OCI-LY7 (cell line): ENCODE data around the gene MED26.

Source experiments
- EZH2phosphoT487 ChIP-seq: fragments of 200-600 bp; sonication (generic); IDR thresholded peaks from 2 replicates; pipeline ENCODE4 v1.6.1; 2018; ENCODE audit warnings: low read depth, borderline replicate concordance, mild to moderate bottlenecking, mixed run types, antibody characterized with exemption, low read length, moderate library complexity, mixed read lengths
- TF ChIP-seq, protein P1 (sequence below): fragments of 200-600 bp; sonication (generic); conservative IDR thresholded peaks from 2 replicates; pipeline ENCODE4 v1.5.1; 2014; ENCODE audit warnings: mild to moderate bottlenecking, antibody characterized with exemption, low read length, moderate library complexity, mixed read lengths

DNA sequence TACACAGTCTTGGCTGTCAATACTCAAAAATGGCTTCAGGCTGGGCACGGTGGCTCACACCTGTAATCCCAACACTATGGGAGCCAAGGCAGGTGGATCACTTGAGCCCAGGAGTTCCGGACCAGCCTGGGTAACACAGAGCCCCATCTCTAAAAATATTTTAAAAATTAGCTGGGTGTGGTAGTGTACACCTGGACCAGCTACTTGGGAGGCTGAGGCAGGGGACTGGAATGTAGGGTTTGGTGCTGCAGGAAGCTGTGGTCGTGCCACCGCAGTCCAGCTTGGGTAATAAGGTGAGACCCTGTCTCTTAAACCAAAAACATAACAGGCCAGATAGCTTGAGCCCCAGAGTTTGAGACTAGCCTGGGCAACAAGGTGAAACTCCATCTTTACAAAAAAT is 79.0 kb downstream of the MED26 start:
- TF ChIP-seq, protein P1, sequence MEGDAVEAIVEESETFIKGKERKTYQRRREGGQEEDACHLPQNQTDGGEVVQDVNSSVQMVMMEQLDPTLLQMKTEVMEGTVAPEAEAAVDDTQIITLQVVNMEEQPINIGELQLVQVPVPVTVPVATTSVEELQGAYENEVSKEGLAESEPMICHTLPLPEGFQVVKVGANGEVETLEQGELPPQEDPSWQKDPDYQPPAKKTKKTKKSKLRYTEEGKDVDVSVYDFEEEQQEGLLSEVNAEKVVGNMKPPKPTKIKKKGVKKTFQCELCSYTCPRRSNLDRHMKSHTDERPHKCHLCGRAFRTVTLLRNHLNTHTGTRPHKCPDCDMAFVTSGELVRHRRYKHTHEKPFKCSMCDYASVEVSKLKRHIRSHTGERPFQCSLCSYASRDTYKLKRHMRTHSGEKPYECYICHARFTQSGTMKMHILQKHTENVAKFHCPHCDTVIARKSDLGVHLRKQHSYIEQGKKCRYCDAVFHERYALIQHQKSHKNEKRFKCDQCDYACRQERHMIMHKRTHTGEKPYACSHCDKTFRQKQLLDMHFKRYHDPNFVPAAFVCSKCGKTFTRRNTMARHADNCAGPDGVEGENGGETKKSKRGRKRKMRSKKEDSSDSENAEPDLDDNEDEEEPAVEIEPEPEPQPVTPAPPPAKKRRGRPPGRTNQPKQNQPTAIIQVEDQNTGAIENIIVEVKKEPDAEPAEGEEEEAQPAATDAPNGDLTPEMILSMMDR, result no peak
- TF ChIP-seq EZH2phosphoT487, result no peak
